Fibroblast of villous mesenchyme (primary cell): ENCODE data around the gene SNX1. TPM values are rescaled to one million over a fixed set of nuclear protein-coding genes. Genes with fewer than 3 reads are reported as not detected.

Experiments used
- DNase-seq: peaks from one replicate; pipeline ENCODE4 v3.0.0-alpha.2; 2010; ENCODE audit warnings: low read depth
- H3K4me3 ChIP-seq: 2 replicates; pipeline ENCODE4 v1.5.1; 2011; ENCODE audit warnings: low read depth, mild to moderate bottlenecking, low read length
- CTCF ChIP-seq: IDR thresholded peaks from 2 replicates; pipeline ENCODE4 v1.5.1; 2012; ENCODE audit warnings: low read depth, mild to moderate bottlenecking, low read length; ENCODE audit not compliant: insufficient read depth
- total RNA-seq: library from RNA; depleted of rRNA; stranded (reverse); fragments of >200 nt; gene quantifications from 2 replicates; pipeline ENCODE4 v1.2.3, GENCODE V29; 2012

The SNX1 gene
- total RNA-seq, 1 donor = 42.7 TPM

DNA sequence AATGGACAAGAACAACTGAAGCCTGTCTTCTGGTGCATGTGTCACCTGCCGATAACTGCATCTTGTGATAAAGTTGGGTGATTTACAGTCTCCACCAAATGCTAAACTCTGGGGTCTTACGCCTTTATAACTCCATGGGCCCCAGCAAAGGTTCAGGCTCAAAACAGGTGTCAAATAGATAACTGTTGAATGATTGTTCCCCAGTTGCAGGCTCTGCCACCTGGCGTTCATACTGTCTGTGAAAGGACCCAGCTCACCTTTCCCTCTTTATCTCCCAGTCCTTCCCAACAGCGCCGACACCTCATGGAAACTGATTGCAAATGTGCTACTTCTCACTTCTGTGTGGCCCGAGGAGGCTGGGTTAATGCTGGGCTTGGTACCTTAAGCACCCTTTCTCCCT, 47.5 kb downstream of the SNX1 start:
- no peak for TF ChIP-seq CTCF
- DNase-seq = no peak
- no peak overlapping the region for H3K4me3 ChIP-seq

DNA sequence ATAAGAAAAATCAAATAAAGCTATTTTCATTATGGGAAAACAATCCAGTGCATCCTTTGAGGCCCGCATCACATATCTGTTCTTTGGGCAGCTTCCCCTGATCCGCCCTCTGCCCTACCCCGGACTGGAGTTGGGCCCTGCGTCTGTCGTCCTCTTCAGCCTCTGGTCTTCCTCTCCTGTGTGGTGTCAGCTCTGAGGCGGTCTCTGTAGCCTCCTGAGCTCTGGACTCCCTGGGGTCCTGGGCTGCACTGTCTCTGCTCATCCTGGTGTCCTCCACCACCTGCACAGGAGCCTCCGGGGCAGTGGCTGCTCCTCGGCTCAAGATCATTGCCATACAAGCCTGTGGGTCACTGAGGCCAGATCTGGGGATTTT, 48.4 kb downstream of the SNX1 start:
- no peak for TF ChIP-seq CTCF
- no peak overlapping the region for H3K4me3 ChIP-seq
- DNase-seq = no peak

GRCh38 chr15:64144565-64145281, 48.9 kb downstream of the SNX1 start:
- TF ChIP-seq CTCF = no peak
- DNase-seq = no peak
- H3K4me3 ChIP-seq = no peak overlapping the region

GRCh38 chr15:64146041-64146440, 50.3 kb downstream of the SNX1 start:
- no peak for TF ChIP-seq CTCF
- H3K4me3 ChIP-seq = no peak overlapping the region
- DNase-seq = no peak

- no peak overlapping the region for H3K4me3 ChIP-seq
- no peak for DNase-seq
- no peak for TF ChIP-seq CTCF
Observed at GRCh38 chr15:64146520-64146884, 50.7 kb downstream of the SNX1 start.

GRCh38 chr15:64146885-64147681, 51.3 kb downstream of the SNX1 start:
- no peak overlapping the region for H3K4me3 ChIP-seq
- DNase-seq = no peak
- TF ChIP-seq CTCF = no peak

GRCh38 chr15:64148168-64148567, 52.4 kb downstream of the SNX1 start:
- no peak for DNase-seq
- no peak for TF ChIP-seq CTCF
- no peak overlapping the region for H3K4me3 ChIP-seq
